ENCODE results near the gene EPHA2. TPM values are rescaled to one million over a fixed set of nuclear protein-coding genes. Genes with fewer than 3 reads are reported as not detected.
"Not testable (repeated sequence)": the region's sequence is repeated elsewhere in the genome, so short reads cannot be mapped to it uniquely, and the experiment has no call there.

The EPHA2 gene
- total RNA-seq, 1 donor from 2014 or later = 25.0 TPM

GRCh38 chr1:16202281-16203210, 46.7 kb upstream of the EPHA2 start:
- Mint-ChIP-seq H3K27ac (ENCODE audit: unreplicated experiment) (no peak overlapping the region), H3K27me3 (ENCODE audit: low read depth) (peaks cover 2% of the 10 kb centered on the region), H3K4me1 (peaks cover 8% of the 10 kb centered on the region), H3K9me3 (no peaks in the 10 kb centered on the region), H3K4me3 (no peak overlapping the region), H3K36me3 (ENCODE audit: low read depth) (no peaks in the 10 kb centered on the region)
- no peak for TF ChIP-seq CTCF (conservative IDR thresholded peaks at IDR 0.05)
- no peak for DNase-seq (ENCODE audit: low read depth, low spot score)

GRCh38 chr1:16199700-16200099, 43.8 kb upstream of the EPHA2 start:
- H3K9me3 Mint-ChIP-seq = no peaks in the 10 kb centered on the region
- no peaks in the 10 kb centered on the region for H3K4me1 Mint-ChIP-seq
- no peak overlapping the region for H3K4me3 Mint-ChIP-seq
- H3K36me3 Mint-ChIP-seq (ENCODE audit: low read depth) = no peaks in the 10 kb centered on the region
- DNase-seq (ENCODE audit: low read depth, low spot score) = no peak
- H3K27me3 Mint-ChIP-seq (ENCODE audit: low read depth) = no peaks in the 10 kb centered on the region
- TF ChIP-seq CTCF (conservative IDR thresholded peaks at IDR 0.05) = no peak
- no peak overlapping the region for H3K27ac Mint-ChIP-seq (ENCODE audit: unreplicated experiment)

GRCh38 chr1:16199157-16199501, 43.3 kb upstream of the EPHA2 start:
- Mint-ChIP-seq H3K4me1 (no peaks in the 10 kb centered on the region), H3K9me3 (no peaks in the 10 kb centered on the region), H3K36me3 (ENCODE audit: low read depth) (no peaks in the 10 kb centered on the region), H3K4me3 (no peak overlapping the region), H3K27me3 (ENCODE audit: low read depth) (no peaks in the 10 kb centered on the region), H3K27ac (ENCODE audit: unreplicated experiment) (no peak overlapping the region)
- no peak for TF ChIP-seq CTCF (conservative IDR thresholded peaks at IDR 0.05)
- DNase-seq (ENCODE audit: low read depth, low spot score) = no peak

DNA sequence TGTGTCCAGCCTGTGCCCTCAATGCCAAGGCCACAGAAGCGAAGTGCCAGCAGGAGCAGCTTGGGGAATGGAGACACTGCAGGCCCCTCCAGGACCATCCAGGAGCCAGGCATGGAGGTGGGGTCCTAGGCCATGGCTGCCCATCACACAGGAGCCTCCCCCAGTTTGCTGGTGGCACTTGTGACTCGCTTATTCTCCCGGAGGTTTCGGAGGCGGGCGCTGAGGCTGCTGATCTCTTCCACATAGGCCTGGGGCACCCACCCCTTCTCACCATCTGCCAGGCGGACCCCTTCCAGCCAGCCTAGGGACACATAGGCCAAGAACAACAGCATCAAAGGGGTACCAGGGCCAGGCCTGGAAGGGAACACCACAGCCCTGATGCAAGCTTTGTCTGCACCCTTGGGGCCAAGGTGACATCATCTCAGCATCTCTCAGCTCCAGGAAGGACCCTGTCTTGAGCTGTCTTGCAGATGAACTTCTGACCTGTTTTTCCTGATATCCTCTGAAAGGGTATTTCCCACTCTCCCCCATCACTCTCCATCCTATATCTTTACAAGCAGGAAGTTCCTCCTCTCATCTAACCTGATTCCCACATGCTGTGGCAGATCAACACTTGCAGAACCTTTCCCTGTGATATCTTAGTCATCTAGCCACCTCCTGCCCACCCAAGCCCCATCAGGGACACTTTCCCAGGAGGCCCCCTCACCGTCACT, 42.7 kb upstream of the EPHA2 start:
- Mint-ChIP-seq H3K36me3 (ENCODE audit: low read depth) (no peaks in the 10 kb centered on the region), H3K27me3 (ENCODE audit: low read depth) (no peaks in the 10 kb centered on the region), H3K27ac (ENCODE audit: unreplicated experiment) (no peak overlapping the region), H3K4me3 (no peak overlapping the region), H3K9me3 (no peaks in the 10 kb centered on the region), H3K4me1 (no peaks in the 10 kb centered on the region)
- no peak for DNase-seq (ENCODE audit: low read depth, low spot score)
- TF ChIP-seq CTCF (conservative IDR thresholded peaks at IDR 0.05) = no peak

DNA sequence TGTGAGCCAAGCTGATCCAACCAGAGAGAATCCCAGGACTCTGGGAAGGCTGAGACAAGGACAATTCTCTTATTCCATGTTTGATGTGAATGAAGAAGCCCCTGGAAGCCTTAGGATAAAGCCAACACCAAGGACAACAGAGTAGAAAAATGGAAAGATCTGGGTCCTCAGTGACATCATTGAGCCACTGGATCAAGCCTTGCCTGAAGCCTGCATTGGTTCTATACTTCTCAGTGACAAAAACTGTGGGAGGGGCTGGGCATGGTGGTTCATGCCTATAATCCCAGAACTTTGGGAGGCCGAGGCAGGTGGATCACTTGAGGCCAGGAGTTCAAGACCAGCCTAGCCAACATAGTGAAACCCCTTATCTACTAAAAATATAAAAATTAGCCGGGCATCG, 41.0 kb upstream of the EPHA2 start:
- Mint-ChIP-seq H3K36me3 (ENCODE audit: low read depth) (no peaks in the 10 kb centered on the region), H3K27me3 (ENCODE audit: low read depth) (no peaks in the 10 kb centered on the region), H3K27ac (ENCODE audit: unreplicated experiment) (no peak overlapping the region), H3K9me3 (no peaks in the 10 kb centered on the region), H3K4me1 (no peaks in the 10 kb centered on the region), H3K4me3 (no peak overlapping the region)
- TF ChIP-seq CTCF (conservative IDR thresholded peaks at IDR 0.05) = no peak
- DNase-seq (ENCODE audit: low read depth, low spot score) = no peak

- H3K27ac Mint-ChIP-seq (ENCODE audit: unreplicated experiment); H3K9me3 Mint-ChIP-seq; H3K4me3 Mint-ChIP-seq; DNase-seq (ENCODE audit: low read depth, low spot score); H3K27me3 Mint-ChIP-seq (ENCODE audit: low read depth); H3K36me3 Mint-ChIP-seq (ENCODE audit: low read depth); H3K4me1 Mint-ChIP-seq: not testable (repeated sequence)
Observed at GRCh38 chr1:16196139-16196538, 40.3 kb upstream of the EPHA2 start.
